Measurements from ENCODE around the gene HNRNPA0. TPM values are rescaled to one million over a fixed set of nuclear protein-coding genes. Genes with fewer than 3 reads are reported as not detected.

Gene HNRNPA0
- total and polyA plus RNA-seq, 9 donors: 16.9 to 52.9 (median 41.5) TPM

DNA sequence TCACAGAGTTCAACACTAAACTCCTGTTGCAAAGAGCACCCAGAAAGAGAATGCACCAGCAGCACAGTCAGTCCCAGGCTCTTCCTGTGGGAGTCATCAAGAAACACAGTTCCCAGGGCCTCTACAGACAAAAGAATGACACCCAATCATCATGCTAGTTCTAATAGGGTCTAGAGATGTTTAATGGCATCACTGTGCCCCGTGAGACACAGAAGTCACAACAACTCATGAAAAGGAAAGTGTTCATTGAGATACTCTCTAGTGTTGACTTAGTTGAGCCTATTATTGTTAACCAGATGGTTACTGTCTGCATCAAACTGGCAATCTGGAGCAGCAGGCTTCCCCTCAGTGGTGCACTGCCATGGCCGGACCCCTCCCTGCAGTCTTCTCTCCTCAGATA lies 19.8 kb downstream of the HNRNPA0 start:
- 58 to 61% (median 61%) methylated on average over 2 of the region's 2 CpGs for WGBS, 3 donors
- peaks cover 2% of the 10 kb centered on the region for H3K4me1 ChIP-seq (ENCODE audit: insufficient read depth)
- H3K27ac ChIP-seq: no peak overlapping the region
- intact Hi-C loops (cut with DNase I): no loop called here
- H3K36me3 ChIP-seq: no peaks in the 10 kb centered on the region
- TF ChIP-seq POLR2A (IDR thresholded peaks at IDR 0.05): no peak
- TF ChIP-seq, protein P1, sequence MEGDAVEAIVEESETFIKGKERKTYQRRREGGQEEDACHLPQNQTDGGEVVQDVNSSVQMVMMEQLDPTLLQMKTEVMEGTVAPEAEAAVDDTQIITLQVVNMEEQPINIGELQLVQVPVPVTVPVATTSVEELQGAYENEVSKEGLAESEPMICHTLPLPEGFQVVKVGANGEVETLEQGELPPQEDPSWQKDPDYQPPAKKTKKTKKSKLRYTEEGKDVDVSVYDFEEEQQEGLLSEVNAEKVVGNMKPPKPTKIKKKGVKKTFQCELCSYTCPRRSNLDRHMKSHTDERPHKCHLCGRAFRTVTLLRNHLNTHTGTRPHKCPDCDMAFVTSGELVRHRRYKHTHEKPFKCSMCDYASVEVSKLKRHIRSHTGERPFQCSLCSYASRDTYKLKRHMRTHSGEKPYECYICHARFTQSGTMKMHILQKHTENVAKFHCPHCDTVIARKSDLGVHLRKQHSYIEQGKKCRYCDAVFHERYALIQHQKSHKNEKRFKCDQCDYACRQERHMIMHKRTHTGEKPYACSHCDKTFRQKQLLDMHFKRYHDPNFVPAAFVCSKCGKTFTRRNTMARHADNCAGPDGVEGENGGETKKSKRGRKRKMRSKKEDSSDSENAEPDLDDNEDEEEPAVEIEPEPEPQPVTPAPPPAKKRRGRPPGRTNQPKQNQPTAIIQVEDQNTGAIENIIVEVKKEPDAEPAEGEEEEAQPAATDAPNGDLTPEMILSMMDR (IDR thresholded peaks at IDR 0.05): no peak
- TF ChIP-seq EP300 (IDR thresholded peaks at IDR 0.05): no peak
- no peak for DNase-seq
- no peaks in the 10 kb centered on the region for H3K27me3 ChIP-seq
- peak overlapping the region; percentile 31 for H3K4me3 ChIP-seq
- H3K9me3 ChIP-seq: no peaks in the 10 kb centered on the region

DNA sequence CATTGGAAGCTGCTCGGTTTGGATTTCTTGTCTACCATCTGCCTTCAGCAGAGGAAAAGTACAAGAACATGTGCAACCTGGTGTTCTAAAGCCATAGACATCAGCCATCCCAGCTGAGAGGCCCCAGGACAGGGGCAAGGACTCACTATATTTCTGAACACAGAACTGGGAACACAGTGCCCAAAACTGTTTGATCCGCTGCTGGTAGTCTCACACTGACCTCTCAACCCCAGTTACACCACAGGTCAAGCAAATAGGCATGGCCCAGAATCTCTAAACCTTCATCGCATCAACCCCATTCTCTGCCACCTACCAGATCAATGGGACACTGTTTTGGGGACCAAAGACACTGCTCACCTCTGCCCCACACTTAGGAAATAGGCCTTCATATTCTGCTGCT lies 20.2 kb downstream of the HNRNPA0 start:
- no peaks in the 10 kb centered on the region for H3K9me3 ChIP-seq
- no peak overlapping the region for H3K4me3 ChIP-seq
- DNase-seq: no peak
- no peaks in the 10 kb centered on the region for H3K36me3 ChIP-seq
- no peaks in the 10 kb centered on the region for H3K27me3 ChIP-seq
- 88 to 94% (median 93%) methylated on average over 3 of the region's 3 CpGs for WGBS, 3 donors
- peaks cover 2% of the 10 kb centered on the region for H3K4me1 ChIP-seq (ENCODE audit: insufficient read depth)
- intact Hi-C loops (cut with DNase I): no loop called here
- TF ChIP-seq, protein P1 (IDR thresholded peaks at IDR 0.05): no peak
- TF ChIP-seq POLR2A (IDR thresholded peaks at IDR 0.05) (no peak), EP300 (IDR thresholded peaks at IDR 0.05) (no peak)
- no peak overlapping the region for H3K27ac ChIP-seq

DNA sequence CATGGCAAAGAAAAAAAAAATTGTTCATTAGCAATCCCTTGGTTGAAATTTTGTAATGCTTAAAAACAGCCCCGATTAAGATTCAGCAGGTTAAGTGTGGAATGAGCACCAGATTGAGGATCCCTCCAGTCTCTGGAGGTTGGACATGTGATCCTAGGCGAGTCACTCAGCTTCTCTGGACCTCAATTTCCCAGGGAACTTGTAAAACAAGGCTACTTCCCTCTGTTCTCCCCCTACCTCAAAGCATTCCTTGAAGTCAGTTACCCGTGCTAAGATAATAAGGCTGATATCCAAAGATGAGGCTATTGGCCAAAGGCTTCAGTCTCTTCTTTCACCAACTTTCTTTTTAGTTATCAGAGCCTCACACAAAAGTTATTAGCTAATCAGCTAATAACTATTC lies 21.2 kb downstream of the HNRNPA0 start:
- intact Hi-C loops (cut with DNase I): no loop called here
- Histone ChIP-seq H3K27ac (no peak overlapping the region), H3K9me3 (no peaks in the 10 kb centered on the region), H3K27me3 (no peaks in the 10 kb centered on the region), H3K36me3 (no peaks in the 10 kb centered on the region), H3K4me1 (ENCODE audit: insufficient read depth) (peaks cover 2% of the 10 kb centered on the region), H3K4me3 (no peak overlapping the region)
- no peak for TF ChIP-seq EP300 (IDR thresholded peaks at IDR 0.05)
- TF ChIP-seq POLR2A (IDR thresholded peaks at IDR 0.05): no peak
- TF ChIP-seq, protein P1 (IDR thresholded peaks at IDR 0.05): no peak
- 89 to 93% (median 90%) methylated on average over 3 of the region's 3 CpGs for WGBS, 3 donors
- no peak for DNase-seq

DNA sequence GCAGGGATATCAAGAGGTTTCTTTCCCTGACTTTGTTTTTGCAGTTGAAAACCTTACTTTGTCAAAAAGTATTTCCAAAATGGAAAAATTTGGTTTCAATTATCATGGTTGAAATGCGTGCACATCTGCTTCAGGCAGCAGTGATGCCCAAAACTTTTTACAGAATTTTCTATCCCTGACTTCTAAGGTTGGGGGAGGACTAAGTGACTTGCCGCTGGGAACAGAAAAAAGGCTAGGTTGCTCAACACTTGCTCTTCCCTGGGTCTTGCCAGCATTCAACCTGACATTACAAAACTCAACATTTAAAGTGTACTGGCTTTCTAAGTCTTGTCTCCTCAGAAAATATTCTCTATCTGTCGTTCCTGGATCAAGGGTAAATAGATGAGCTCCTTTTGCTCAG lies 23.0 kb downstream of the HNRNPA0 start:
- intact Hi-C loops (cut with DNase I): no loop called here
- peaks cover 2% of the 10 kb centered on the region for H3K4me1 ChIP-seq (ENCODE audit: insufficient read depth)
- no peak for DNase-seq

More for the DNA sequence above, 23.0 kb downstream of the HNRNPA0 start:
- 66 to 79% (median 66%) methylated on average over 3 of the region's 3 CpGs for WGBS, 3 donors
- no peak overlapping the region for H3K27ac ChIP-seq
- H3K36me3 ChIP-seq: no peaks in the 10 kb centered on the region
- H3K27me3 ChIP-seq: no peaks in the 10 kb centered on the region
- no peak for TF ChIP-seq EP300 (IDR thresholded peaks at IDR 0.05)
- TF ChIP-seq POLR2A (IDR thresholded peaks at IDR 0.05): no peak
- TF ChIP-seq, protein P1 (IDR thresholded peaks at IDR 0.05): no peak
- H3K9me3 ChIP-seq: no peaks in the 10 kb centered on the region
- H3K4me3 ChIP-seq: no peak overlapping the region
